Hematopoietic multipotent progenitor cell treated with erythropoietin and hydrocortisone succinate and interleukin-3 and kit ligand, for 4 days (in vitro differentiated cells): Measurements from ENCODE around the gene MSMB.
"Not testable (repeated sequence)": the region's sequence is repeated elsewhere in the genome, so short reads cannot be mapped to it uniquely, and the experiment has no call there.

ENCODE experiments used
- DNase-seq: peaks from one replicate; pipeline ENCODE4 v3.0.0-alpha.2; 2015

Gene MSMB

GRCh38 chr10:46004963-46005362 is 41.1 kb downstream of the MSMB start:
- no peak for DNase-seq

GRCh38 chr10:46002916-46003693 is 43.0 kb downstream of the MSMB start:
- DNase-seq, result no peak

DNA sequence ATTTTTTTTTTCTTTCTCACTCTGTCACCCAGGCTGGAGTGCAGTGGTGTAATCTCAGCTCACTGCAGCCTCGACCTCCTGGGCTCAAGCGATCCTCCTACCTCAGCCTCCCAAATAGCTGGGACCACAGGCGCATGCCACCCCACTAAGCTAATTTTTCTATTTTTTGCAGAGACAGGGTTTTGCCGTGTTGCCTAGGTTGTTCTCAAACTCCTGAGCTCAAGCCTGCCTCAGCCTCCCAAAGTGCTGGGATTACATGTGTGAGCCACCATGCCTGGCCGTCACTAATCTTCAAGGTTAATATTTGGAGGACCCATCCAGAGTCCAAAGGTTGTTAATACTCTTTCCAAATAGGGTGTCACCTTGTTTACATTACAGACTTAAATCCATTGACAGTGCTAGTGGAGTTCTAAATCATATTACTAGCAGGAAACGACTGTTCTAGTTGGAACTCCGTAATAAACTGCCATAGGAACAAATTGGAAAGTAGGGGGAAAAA is 43.8 kb downstream of the MSMB start:
- not testable (repeated sequence) for DNase-seq

DNA sequence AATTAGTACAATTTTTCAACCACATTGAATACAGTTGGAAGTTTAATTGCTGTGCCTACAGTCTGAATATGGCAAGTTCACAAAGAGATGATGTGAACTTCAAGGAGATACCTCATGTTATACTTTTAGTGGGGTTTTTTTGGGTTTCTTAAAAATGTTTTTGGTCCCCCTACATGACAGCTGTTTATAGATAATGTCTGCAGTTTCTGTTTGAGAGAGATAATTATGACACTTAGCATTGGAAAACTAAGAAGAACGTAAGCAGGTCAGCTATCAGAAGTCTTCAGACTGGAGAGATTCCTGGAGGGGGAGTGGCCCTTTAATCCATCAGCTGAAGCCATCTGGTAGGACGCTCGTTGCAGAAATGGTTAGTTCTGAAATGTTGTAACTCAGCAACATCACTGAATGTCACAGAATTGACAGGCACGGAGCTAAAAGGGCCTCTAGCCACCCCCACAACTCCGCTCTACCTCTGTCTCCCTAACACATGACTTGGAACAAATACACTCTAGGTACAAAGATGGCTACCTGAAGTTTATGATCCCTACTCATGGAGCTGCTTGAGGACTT is 44.8 kb downstream of the MSMB start:
- peak; percentile 95 for DNase-seq

DNA sequence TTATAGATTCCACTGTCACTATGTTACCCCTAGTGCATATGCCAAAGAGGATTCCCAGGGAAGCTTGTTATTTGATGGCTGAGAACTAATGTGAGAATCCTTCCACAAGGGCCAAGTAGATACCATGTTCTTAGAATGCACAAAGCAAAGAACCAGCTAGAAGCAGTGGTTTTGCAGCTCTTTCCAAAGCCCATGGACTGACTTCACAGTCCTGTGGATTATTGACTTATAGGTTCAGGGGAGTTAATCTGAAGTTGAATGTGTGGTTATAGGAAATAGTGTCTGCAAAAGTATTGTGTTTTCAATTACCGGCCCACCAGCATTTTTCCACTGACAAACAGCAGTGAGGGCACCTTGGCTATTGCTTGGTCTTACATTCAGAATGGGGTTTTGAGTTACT is 45.5 kb downstream of the MSMB start:
- DNase-seq, result no peak

DNA sequence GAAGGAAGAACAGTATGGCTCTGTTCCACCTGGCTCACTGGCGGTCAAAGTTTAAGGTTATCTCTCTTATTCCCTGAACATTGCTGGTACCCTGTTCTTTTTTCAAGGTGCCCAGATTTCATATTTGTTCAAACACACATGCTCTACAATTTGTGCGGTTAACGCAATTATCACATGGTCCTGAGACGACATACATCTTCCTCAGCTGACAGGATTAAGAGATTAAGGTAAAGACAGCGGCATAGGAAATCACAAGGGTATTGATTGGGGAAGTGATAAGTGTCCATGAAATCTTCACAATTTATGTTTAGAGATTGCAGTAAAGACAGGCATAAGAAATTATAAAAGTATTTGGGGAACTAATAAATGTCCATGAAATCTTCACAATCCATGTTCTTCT is 46.1 kb downstream of the MSMB start:
- not testable (repeated sequence) for DNase-seq

GRCh38 chr10:45997994-45998763 is 47.9 kb downstream of the MSMB start:
- no peak for DNase-seq

DNA sequence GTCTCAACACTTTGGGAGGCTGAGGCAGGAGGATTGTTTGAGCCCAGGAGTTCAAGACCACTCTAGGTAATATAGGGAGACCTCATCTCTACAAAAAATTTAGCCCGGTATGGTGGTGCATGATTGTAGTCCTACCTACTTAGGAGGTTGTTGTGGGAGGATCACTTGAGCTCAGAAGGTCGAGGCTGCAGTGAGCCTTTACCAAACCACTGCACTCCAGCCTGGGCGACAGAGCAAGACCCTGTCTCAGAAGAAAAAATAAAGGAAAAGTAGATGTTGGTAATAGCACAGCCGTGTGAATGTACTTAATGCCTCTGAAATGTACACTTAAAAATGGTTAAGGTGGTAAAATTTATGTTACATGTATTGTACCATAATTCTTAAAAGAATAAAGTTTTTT is 48.5 kb downstream of the MSMB start:
- no peak for DNase-seq

DNA sequence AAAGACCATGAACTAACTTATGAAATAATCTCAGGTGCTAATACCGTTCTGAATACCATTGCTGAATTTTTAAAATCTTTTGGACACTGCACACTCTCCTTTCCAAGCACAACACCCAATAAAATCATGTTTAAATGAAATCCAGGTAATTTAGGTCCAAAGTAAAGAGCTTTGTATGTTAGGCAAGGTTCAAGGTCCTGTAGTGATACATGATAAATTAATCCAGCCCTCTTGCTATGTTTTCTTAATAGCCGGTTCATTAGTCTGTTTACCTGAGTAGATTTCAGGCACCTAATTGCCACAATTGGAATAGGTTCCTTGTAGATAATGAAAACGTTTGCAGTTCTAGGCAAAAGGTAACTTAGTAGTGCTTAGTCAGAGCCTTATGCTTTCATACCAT is 60.5 kb downstream of the MSMB start:
- not testable (repeated sequence) for DNase-seq

- not testable (repeated sequence) for DNase-seq
Measured at GRCh38 chr10:45984473-45984872, 61.6 kb downstream of the MSMB start.

GRCh38 chr10:45983538-45984186 is 62.4 kb downstream of the MSMB start:
- DNase-seq, result peak; percentile 80
